Renal cortex interstitium (tissue), 11 donors: ENCODE measurements around the gene ADH5. TPM values are rescaled to one million over a fixed set of nuclear protein-coding genes. Genes with fewer than 3 reads are reported as not detected.
"Not testable (repeated sequence)": the region's sequence is repeated elsewhere in the genome, so short reads cannot be mapped to it uniquely, and the experiment has no call there.

Experiments used
- DNase-seq, 11 donors: peaks; one replicate each; pipeline ENCODE4 v3.0.0-alpha.2; 2013; ENCODE audit warnings: low read depth in 9 of 11, low spot score in 4 of 11; ENCODE audit errors: extremely low read depth in 1 of 11
- polyA plus RNA-seq, 3 donors: library from polyadenylated mRNA; unstranded; fragments of 120-200 nt; gene quantifications; one replicate each; pipeline ENCODE4 v1.2.1, GENCODE V29; 2013; ENCODE audit not compliant: insufficient read length in 3 of 3

Gene ADH5
- polyA plus RNA-seq, 3 donors, result 234 to 289 (median 253) TPM

GRCh38 chr4:99061048-99061700 lies 27.4 kb downstream of the ADH5 start:
- no peak for DNase-seq

- no peak for DNase-seq
Measured at GRCh38 chr4:99059550-99059949, 29.0 kb downstream of the ADH5 start.

- DNase-seq, result no peak
Measured at GRCh38 chr4:99058228-99058627, 30.4 kb downstream of the ADH5 start.

- DNase-seq, result no peak
Measured at GRCh38 chr4:99054428-99054994, 34.1 kb downstream of the ADH5 start.

- no peak for DNase-seq
Measured at GRCh38 chr4:99052902-99053301, 35.7 kb downstream of the ADH5 start.

- DNase-seq, result no peak
Measured at GRCh38 chr4:99047710-99048109, 40.9 kb downstream of the ADH5 start.

GRCh38 chr4:99043346-99043745 lies 45.2 kb downstream of the ADH5 start:
- DNase-seq, result no peak

- DNase-seq, result no peak
Measured at GRCh38 chr4:99038213-99038612, 50.4 kb downstream of the ADH5 start.

- DNase-seq, result no peak
Measured at GRCh38 chr4:99033956-99034355, 54.6 kb downstream of the ADH5 start.

- DNase-seq, result no peak
Measured at GRCh38 chr4:99029852-99030251, 58.7 kb downstream of the ADH5 start.

- DNase-seq, result no peak
Measured at GRCh38 chr4:99029018-99029735, 59.4 kb downstream of the ADH5 start.

- no peak for DNase-seq
Measured at GRCh38 chr4:99028187-99028586, 60.4 kb downstream of the ADH5 start.

GRCh38 chr4:99027304-99027703 lies 61.3 kb downstream of the ADH5 start:
- DNase-seq, result no peak

GRCh38 chr4:99025506-99025905 lies 63.1 kb downstream of the ADH5 start:
- peak in 1 of 11 donors; percentile 8 for DNase-seq

- no peak for DNase-seq
Measured at GRCh38 chr4:99024481-99025275, 63.9 kb downstream of the ADH5 start.

GRCh38 chr4:99023800-99024251 lies 64.8 kb downstream of the ADH5 start:
- not testable (repeated sequence) for DNase-seq

- no peak for DNase-seq
Measured at GRCh38 chr4:99022566-99022965, 66.0 kb downstream of the ADH5 start.

GRCh38 chr4:99021386-99021785 lies 67.2 kb downstream of the ADH5 start:
- DNase-seq, result no peak
